Measurements from ENCODE around the gene ACSS1.
A peak's percentile ranks its signal among the peaks of the same experiment; 100 is the strongest.

Gene ACSS1

DNA sequence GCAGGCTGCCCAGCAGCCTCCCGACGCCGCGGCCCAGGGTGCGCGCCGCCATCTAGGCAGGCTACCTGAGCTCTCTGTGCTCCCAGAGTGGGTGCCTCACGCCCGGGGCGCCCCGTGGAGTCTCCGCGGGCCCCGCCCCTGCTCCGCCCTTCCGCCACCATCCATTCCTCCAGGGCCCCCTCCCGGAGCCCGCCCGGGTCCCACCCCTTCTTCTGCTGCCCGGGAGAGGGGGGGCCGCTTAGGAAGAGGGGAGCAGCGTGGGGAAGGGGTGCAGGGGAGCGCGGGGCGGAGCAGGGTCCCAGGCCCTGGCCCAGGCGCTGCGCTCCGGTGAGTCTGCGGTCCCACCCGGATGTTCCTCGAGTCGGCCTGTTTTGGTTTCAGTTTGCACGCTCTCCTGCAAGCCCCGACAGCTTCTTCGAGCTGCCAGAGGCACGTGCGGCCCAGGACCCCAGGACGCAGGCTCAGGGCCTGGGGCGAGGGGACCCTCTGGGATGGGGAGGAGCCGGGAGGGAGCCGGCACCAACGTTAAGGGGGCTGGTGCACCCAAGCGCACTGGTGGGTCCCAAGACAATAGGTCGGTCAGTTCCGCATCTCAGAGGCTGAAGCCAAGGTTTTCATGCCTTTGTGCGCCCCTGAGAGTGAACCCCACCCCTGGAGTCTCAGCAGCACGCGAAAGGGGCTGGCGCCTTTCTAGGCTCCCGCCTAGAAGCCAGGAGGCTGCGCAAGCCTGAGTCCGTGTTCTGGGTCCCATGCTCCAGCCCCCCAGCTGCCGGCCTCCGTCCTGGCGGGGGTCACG lies at the start of gene ACSS1:
Gene ACSS1 (minus strand): TSS at position 89 of the 796 bp plus-strand sequence. CDS start 37 bp downstream, at position 52.
- DNase-seq (ENCODE audit: low read depth): peak; percentile 52

DNA sequence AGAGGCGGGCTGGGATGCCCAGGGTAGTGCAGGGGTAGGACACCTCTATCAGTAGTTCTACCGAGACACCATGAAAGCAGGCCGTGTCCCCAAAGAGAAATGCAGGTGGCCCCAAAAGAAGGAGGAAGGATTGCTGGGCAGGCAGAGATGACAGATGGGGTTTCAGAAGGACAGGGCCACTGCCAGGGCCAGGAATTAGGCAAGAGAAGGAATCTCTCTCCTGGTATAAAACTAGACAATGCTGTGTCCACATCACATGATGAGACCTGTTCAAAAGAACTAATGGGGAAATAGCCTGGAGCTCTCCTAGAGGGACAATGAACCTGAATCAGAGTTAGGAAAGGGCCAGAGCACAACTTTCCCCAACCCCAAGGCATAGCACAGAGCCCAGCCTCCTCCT lies 45.6 kb upstream of the ACSS1 start:
- no peak for DNase-seq (ENCODE audit: low read depth)

DNA sequence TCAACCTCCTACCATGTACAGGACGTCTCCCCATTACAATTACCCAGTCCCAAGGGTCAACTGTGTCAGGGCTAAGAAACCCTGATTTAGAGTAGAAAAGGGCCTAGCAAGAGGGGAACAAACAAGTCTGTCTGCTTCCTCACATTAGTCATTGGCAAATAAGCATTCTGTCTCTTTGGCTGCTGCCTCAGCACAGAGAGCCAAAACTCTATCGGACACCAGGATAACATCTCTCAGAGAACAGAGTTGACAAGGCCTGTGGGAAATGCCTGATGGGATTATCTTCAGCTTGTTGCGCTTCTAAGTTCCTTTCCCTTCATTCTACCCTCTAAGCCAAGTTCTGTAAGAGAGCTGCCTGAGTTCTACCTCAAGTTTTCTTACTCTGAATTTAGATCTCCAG lies 43.0 kb upstream of the ACSS1 start:
- no peak for DNase-seq (ENCODE audit: low read depth)

DNA sequence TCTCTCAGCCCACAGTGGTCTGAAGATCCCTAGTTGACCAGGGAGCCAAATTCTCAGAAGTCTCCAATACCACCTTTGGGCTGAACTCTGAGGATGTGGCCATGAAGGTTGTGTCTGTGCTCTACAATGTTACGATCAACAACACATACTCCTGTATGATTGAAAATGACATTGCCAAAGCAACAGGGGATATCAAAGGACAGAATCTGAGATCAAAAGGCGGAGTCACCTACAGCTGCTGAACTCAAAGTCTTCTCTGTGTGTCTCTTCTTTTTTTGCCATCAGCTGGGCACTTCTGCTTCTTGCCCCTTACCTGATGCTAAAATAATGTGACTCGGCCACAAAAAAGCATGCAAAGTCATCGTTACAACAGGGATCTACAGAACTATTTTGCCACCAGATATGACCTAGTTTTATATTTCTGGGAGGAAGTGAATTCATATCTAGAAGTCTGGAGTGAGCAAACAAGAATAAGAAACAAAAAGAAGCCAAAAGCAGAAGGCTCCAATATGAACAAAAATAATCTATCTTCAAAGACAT lies 41.7 kb upstream of the ACSS1 start:
- DNase-seq (ENCODE audit: low read depth): no peak

DNA sequence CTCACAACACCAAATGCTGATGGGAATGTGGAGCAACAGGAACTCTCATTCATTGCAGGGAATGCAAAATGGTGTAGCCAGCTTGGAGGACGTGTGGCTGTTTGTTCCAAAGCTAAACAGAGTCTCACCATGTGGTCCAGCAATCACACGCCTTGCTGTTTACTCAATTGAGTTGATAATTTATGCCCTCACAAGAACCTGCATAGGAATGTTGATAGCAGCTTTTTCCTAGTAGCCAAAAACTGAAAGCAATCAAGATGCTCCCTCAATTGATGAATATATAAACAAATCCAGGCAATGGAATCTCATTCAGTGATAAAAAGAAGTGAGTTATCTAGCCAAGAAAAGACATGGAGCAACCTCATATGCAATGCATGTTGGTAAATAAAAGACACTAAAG lies 39.6 kb upstream of the ACSS1 start:
- DNase-seq (ENCODE audit: low read depth): no peak

DNA sequence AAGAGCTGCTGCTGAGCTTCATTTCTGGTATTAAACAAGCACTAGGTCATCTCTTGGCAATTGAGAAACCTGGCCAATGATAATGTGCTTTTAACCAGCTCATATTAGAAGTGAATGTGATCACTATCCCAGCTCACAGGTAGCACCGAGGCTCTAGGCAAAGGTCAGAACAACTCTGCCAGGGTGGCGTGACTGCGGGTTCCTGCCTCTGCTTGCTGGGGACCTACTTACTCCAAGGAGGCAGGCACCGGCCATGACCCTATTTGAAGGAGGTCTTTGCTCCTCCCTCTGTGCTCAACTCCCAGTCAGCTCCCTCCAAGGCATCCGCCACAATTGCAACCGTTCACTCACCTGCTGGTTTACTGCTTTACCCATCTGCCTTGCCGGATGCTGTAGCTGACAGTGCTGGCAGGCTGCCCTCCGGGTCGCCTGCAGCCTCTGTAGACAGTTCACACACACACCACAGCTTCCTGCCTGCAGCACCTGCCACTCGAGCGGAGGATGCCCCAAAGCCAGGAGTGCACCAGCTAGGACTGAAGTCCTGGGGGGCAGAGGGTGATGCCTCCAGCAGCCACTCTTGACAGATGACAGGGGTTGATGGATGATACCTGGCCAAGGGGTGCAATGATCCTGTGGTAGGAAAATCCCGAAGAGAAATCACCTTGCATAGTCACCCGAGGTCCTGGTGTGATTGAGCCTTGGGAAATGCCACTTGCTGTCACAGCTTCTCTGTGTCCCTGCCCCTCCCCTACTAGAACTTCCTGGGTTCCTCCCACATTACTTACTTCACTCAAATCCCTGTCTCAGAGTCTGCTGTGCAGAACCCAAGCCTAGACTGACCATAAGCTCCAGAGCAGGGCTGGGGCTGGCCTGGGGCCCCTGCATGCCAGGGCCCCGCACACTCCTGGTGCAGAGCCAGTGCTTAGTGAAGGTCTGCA lies 32.8 kb upstream of the ACSS1 start:
- peak; percentile 44 for DNase-seq (ENCODE audit: low read depth)

DNA sequence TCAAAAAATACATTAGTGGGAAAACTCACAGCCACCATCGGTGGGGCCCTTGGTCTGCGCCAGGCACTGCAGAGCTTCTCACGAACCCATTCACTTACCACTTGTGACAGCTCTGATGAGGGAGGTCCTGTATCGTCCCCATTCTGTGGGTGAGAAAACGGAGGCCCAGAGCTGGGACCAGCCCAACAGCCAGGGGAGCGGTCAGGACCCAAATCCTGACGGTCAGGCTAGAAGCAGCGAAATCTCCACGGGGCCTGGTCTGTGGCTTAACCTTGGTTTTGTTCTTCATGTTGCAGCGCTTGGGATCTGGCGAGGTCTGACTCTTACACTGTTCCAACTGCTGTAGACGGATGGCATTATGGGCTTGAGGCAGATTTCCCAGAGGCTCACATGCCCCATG lies 31.7 kb upstream of the ACSS1 start:
- DNase-seq (ENCODE audit: low read depth): no peak

DNA sequence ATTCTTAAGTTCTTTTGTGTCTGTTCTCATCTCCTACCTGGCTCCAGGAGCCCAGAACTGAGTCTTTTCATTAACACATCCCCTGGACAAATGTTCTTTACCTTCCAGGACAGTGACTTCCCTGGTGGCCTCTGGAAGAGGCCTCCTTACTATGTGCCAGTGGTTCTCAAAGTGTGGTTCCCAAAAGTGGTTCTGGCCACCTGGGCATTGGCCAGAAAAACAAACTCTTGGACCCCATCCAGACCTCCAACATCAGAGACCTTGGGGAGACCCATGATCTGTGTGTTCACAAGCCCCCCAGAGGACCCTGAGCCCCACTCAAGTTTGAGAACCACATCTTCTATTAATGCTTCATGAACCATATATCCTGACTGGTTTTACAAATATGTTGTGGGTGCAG lies 31.2 kb upstream of the ACSS1 start:
- no peak for DNase-seq (ENCODE audit: low read depth)

DNA sequence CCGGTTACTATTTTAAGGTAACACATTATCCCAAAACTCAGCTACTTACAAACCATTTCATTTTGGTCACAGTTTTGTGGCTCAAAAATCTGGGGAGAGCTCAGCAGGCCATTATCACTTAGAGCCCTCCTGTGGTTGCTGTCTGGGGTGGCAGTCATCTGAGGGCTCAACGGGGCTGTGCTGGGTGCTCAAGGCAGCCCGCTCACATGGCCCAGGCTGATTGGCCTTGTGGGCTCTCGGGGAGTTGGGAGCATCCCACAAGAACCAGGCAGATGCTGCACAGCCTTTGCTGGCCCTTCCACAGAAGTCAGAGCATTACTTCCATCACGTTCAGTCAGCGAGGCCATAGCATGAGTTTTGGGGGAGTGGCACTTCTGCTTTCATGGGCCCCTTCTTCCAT lies 30.3 kb upstream of the ACSS1 start:
- DNase-seq (ENCODE audit: low read depth): no peak

DNA sequence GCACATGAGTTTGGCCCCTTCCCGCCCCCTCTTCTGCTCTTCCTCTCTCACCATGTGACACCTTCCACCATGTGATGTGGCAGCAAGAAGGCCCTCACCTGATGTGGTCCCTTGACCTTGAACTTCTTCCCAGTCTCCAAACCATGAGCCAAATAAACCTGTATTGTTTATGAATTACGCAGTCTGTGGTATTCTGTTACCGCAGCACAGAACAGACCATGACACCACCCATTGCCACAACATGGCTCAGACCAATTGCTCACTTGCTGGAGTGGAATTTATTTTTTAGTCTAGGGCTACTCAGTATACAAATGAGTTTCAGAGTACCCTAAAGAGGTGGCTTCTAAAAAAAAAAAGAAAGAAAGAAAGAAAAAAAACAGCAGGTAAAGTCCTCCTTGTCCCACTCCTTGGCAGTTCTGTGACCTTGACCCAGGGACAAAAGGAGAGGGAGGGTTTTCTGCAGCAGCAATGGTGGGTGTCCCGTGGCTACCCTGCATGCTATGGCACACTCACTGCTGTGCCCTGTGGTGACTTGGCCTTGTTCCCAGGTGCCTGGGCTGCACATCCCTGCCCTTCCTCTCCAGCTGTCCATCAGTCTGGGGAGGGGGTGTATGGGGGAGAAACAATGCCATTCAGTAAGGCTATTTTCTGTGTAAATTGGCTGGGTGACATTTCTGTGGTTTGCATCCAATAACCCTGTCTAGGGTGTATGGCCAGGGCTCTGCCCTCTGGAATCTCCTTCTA lies 29.4 kb upstream of the ACSS1 start:
- no peak for DNase-seq (ENCODE audit: low read depth)

DNA sequence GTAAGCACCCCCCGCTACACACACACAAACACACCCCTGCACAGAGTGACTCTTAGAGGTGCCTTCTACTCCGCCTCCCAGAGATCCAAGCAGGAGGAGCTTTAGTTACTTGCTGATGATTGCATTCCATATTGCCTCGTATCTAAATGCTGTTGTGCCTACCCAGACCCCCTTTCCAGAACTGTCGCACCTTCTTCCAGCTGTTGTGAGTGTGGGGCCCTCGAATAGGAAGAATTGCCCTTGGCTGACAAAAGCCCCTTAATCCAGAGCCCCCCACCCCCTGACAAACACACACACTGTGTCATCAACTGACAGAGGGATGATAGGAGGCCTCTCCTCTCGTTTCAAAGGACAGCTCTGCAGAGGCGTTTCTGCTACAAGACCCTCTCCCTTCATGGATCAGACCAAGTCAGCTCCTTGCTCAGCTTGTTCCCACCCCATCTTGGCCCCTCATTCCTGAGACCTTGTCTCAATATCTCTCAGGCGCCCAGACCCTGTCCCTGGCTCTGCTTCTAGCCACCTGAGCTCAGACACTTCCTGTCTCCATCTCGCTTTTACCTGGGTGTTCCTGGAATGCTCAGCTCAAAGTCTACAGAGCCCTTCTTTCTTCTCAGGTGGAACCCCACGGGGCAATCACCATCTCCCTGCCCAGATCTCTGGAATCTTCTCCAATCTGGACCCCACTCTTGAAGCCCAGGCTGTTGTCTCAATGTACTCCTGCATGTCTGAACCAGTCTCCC lies 28.0 kb upstream of the ACSS1 start:
- DNase-seq (ENCODE audit: low read depth): no peak

DNA sequence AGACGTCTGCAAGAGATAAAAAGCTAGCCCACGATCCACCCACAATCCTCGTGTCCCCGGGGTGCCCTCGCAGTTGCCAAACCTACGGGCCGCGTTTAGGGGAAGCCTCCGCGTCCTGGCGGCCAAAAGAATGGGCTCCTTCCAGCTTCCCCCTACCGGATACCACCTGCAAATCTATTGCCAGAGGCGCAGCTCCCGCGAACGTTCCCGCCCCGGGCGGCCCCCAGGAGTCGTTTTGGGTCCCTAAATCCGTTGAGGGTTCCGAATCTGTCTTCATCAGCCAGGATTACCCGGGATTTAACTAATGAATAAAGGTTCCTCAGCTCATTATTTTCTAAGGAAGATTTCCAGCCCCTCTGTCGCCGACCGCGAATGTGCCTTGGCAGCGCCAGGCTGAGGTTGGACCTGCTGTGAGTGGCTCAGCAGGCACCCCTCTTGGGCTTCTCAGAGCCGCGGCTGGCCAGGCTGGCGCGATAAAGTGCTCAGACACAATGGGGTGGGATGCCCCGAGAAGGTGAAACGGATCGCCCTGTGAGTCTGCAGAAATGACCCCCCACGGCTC lies 26.8 kb upstream of the ACSS1 start:
- no peak for DNase-seq (ENCODE audit: low read depth)

DNA sequence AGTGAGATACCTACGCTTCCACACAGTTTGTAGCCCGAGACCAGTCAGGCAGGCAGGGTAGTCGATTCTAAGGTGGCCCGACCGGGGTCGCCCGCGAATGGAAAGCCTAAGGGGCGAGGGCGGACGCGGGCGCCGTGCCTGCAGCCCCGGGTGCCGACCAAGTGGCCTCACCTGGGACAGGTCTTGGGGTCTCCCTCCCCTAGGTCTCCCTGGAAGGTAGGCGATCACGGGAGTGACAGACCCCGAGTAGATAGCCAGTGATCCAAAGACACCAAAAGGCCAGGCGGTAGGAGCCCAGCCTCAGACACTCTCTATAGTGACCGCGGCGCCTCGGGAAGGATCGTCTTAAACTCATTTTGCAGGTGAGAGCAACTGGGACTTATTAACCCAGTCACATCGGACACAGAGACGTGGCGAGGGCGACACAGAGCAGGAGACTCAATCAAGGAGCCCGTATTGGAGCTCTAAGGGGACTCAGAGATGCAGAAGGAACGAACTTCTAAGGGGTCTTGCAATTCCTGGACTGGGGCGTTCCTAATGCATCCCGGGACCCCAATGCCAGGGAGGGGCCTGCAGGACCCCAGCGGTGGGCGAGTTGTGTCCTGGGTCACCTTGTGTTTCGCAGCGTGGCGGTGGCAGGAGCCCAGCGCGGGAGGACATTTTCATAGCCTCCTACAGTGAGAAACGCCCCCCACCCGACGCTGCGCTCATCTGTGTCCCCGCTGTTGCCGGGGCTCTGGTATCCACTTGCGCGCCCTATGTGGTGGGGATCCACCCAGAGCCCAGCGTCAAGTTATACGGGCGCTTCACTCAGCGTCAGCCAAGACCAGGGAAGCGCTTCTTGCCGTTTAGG lies 26.1 kb upstream of the ACSS1 start:
- no peak for DNase-seq (ENCODE audit: low read depth)

DNA sequence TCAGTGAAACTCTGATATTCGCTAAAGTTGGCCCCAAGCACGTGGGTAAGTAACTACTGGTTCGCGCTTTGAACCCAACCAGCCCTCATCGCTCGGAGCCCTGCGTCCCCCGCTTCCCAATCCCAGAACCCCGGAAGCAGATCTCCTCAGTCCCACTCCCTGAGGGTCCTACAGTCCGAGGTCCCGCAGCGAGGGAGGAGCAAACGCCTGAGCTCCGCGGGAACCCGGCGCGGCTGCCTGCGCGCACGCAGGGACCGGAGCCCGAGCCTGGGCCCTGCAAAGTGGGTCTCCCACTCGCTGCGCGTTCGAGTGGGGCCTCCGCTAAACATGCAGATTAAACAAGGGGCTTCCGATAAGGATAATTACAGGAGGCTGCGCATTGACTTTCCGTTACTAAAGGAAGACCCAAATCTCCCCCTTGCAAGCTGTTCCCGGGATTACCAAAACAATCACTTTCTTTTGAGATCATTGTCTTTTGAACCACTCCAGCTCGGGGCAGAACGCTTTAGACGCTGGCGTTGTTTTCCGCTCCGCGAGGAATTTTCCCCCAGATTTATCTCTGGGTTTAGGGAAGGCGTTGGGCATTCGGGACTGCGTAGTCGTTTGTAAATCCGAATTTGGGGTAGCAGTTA lies 25.3 kb upstream of the ACSS1 start:
- no peak for DNase-seq (ENCODE audit: low read depth)

DNA sequence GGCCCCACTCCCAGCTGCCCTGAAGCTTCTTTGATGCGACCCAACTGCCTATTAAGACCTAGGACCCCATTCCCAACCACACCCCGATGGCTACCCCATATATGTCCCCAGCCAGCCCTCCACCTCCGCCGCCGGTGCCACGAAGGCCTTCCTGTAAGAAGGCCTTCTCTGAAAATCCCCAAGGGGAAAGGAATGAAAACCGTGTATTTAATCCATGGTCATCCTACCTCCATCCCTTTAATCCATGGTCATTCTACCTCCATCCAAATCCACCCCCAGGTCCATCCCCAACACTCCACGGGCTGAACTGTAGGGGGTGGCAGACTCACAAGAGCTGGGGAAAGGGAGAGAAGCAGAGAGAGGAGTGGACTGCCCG lies 24.5 kb upstream of the ACSS1 start:
- no peak for DNase-seq (ENCODE audit: low read depth)

DNA sequence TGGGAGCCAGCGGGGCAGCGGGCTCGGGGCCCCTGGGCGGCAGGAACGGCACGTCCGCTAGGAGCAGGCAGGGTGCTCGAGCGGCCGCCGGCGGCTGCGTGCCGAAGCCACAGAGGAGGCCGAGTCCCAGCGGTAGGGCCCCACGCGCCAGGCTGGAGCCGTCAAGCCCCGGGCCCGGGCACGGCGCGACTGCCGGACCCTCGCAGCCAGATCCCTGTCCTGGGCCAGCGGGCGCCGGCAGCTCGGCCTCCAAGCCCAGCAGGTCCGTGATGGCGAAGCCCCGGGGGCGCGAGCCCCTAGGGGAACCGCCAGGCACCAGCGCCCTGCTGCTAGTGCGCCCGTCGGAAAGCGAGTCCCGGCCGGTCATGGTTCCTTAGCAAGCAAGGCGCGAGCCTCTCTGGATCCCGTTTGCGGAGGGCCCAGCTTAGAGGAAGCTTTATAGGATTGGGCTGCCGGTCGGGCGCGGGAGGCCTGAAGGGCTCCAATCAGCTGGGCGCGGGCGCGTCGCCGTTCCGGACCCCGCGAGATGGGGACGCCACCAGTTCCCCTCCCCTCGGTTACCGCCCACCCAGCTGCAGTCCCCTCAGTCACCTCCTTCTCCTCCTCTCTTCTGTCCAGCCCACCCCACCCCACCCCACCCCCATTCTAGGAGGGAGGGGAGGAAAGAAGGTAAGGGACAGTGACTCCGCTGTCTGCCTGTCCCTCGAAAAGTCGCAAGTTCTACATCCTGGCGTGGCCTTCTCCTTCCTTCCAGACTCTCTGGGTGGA lies 24.0 kb upstream of the ACSS1 start, which contains the start of gene VSX1:
Gene VSX1 (minus strand): TSS at position 412 of the 768 bp plus-strand sequence. CDS start 45 bp downstream, at position 367.
- no peak for DNase-seq (ENCODE audit: low read depth)

DNA sequence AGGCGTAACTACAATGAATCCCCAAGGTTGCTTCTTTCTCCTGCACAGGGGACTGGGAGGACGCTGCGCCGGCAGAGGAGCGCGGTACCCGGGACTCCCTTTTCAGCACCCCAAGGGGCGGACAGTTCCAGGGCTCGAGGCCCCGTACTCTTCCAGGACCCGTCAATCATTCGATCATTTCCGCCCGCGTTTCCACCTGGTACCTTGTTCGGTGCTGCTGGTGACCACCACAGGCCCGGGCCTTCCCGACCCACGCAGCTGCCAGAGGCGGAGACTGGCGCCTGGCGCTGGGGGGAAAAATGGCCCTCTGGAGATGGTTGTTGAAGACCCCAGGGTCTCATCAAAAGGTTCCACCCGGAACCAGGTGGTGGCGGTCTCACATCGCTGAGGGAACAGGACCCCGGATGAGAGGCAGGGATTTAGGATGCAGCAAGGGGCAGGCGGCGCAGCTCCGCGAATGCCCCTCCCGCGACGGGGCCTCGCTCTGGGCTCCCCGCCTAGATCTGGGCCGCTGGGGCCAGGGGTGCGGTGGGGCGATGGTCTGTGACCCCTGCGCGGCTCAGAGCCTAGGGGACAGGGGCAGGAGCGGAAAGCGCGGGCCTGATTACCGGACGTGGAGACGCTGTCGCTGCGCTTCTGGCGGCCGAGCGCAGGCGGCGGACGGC lies 23.3 kb upstream of the ACSS1 start:
- DNase-seq (ENCODE audit: low read depth): no peak

DNA sequence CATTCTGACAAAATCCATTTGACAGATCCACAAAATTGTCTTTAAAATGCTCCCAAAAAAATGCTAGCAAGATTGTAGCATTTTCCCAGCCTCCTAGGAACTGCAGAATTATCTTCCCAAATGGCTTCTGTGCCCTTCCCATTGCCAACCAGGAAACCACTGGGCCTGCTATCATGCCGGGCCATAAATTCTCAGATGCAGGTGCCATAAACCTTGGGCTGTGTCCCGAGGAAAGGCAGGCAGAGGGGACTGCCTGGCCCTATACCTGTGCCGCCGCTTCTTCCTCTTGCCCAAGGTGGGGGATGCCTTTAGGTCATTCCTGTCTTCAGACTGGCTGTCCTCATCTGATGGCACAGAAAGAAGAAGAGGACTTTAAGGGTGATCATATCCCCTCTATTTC lies 21.2 kb upstream of the ACSS1 start:
- no peak for DNase-seq (ENCODE audit: low read depth)
